Measurements from ENCODE around the gene ANTKMT. TPM values are rescaled to one million over a fixed set of nuclear protein-coding genes. Genes with fewer than 3 reads are reported as not detected.

The ANTKMT gene
- total RNA-seq, 2 donors from 2014 or later = 29.7 to 46.7 TPM

DNA sequence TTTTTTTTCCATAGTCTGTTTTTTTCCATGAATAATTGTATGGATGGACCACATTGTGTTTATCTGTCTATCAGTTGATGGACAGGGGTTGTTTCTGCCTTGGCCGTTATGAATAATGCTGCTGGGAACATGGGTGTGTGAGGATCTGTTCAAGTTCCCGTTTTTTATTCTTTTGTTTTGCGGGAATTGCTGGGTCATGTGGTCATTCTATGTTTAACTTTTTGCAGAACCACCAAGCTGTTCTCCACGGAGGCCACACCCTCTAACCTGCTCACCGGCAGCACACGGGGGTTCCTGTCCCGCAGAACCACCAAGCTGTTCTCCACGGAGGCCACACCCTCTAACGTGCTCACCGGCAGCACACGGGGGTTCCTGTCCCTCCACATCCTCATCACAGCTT is 33.7 kb downstream of the ANTKMT start:
- Histone ChIP-seq H3K27me3 (replicated peaks; ENCODE audit: insufficient read depth) (no peaks in the 10 kb centered on the region), H3K27ac (no peak overlapping the region), H3K36me3 (no peaks in the 10 kb centered on the region), H3K4me3 (no peak overlapping the region), H3K9me3 (no peaks in the 10 kb centered on the region), H3K4me1 (ENCODE audit: control insufficient read depth in 1 of 2, low read depth in 2 of 2) (no peaks in the 10 kb centered on the region)
- TF ChIP-seq, protein P1, sequence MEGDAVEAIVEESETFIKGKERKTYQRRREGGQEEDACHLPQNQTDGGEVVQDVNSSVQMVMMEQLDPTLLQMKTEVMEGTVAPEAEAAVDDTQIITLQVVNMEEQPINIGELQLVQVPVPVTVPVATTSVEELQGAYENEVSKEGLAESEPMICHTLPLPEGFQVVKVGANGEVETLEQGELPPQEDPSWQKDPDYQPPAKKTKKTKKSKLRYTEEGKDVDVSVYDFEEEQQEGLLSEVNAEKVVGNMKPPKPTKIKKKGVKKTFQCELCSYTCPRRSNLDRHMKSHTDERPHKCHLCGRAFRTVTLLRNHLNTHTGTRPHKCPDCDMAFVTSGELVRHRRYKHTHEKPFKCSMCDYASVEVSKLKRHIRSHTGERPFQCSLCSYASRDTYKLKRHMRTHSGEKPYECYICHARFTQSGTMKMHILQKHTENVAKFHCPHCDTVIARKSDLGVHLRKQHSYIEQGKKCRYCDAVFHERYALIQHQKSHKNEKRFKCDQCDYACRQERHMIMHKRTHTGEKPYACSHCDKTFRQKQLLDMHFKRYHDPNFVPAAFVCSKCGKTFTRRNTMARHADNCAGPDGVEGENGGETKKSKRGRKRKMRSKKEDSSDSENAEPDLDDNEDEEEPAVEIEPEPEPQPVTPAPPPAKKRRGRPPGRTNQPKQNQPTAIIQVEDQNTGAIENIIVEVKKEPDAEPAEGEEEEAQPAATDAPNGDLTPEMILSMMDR (IDR thresholded peaks at IDR 0.05) = no peak
- DNase-seq (ENCODE audit: low spot score) = no peak
- no peak for ATAC-seq (ENCODE audit: insufficient number of reproducible peaks, low FRiP score, low read depth)

DNA sequence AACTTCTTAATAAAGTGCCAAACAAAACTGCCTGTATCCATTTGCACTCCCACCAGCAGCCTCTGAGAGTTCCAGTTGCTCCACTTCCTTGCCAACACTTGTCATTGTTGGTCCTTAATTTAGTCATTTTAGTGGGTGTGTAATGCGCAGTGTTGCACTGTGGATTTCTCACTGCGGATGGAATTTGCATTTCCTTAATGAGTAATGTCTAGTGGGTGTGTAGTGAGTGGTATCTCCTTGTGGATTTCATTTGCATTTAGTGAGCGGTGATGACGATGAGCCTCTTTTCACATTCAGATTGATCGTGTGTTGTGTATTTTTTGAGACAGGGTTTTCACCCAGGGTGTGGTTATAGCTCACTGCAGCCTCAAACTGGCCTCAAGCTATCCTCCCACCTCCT is 35.5 kb downstream of the ANTKMT start:
- H3K27ac ChIP-seq = no peak overlapping the region
- no peaks in the 10 kb centered on the region for H3K27me3 ChIP-seq (replicated peaks; ENCODE audit: insufficient read depth)
- ATAC-seq (ENCODE audit: insufficient number of reproducible peaks, low FRiP score, low read depth) (no peak), DNase-seq (ENCODE audit: low spot score) (no peak)
- TF ChIP-seq, protein P1 (IDR thresholded peaks at IDR 0.05) = no peak
- no peaks in the 10 kb centered on the region for H3K9me3 ChIP-seq
- no peaks in the 10 kb centered on the region for H3K36me3 ChIP-seq
- H3K4me1 ChIP-seq (ENCODE audit: control insufficient read depth in 1 of 2, low read depth in 2 of 2) = no peaks in the 10 kb centered on the region
- H3K4me3 ChIP-seq = no peak overlapping the region

DNA sequence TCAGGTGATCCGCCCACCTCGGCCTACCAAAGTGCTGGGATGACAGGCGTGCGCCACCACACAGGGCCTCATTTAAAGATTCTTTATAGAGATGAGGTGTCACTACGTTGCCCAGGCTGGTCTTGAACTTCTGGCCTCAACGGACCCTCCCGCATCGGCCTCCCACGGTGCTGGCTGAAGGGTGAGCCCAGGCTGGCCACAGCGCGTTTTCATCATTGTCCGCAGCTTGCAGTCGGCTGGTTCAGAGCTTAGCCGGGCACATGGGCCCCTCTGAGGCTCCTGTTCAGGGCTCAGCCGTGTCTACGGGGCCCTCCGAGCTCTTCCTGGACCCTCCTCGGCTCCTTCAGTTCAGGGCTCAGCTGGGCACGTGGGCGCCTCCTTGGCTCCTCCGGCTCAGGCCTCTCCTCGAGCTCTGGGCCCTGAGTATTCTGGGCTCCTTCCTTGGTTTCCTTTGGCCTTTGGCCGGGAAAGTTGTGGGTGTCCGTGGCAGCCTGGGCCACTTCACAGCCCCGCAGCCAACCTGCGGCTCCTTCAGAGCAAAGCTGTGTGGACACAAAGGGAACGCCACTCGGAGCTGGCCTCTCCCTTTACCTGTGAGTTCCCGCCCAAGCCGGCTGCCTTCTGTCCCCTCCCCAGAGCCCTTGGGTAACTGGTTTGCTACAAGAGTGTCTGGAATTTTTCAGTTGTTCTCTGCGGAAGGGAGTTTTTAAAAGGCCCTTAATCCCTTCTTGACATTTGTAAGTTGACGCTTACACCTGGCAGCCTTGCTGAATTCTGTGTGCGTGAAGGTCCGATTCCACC is 38.4 kb downstream of the ANTKMT start:
- DNase-seq (ENCODE audit: low spot score) (no peak), ATAC-seq (ENCODE audit: insufficient number of reproducible peaks, low FRiP score, low read depth) (no peak)
- Histone ChIP-seq H3K4me1 (ENCODE audit: control insufficient read depth in 1 of 2, low read depth in 2 of 2) (no peaks in the 10 kb centered on the region), H3K27me3 (replicated peaks; ENCODE audit: insufficient read depth) (no peaks in the 10 kb centered on the region), H3K36me3 (no peaks in the 10 kb centered on the region), H3K4me3 (no peak overlapping the region), H3K9me3 (no peaks in the 10 kb centered on the region), H3K27ac (no peak overlapping the region)
- TF ChIP-seq, protein P1 (IDR thresholded peaks at IDR 0.05) = no peak

DNA sequence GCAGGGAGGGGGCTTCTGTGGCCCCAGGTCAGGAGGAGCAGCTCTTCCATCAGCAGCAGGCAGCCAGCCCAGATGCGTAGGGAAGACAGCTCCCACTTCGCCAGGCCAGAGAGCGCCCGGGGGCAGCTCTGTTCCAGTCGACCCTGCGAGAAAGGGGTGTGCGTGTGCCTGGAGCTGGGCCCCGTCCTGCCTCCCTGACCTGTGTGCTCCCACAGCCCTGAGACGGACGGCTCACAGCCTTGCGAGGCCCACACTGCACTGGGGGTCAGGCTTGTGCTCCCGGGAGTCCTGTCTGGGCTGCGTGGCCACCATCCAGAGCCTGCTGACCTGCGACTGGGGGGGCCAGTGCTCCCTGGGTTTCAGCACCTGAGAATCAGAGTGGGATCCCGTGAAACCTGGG is 39.1 kb downstream of the ANTKMT start:
- Histone ChIP-seq H3K27me3 (replicated peaks; ENCODE audit: insufficient read depth) (no peaks in the 10 kb centered on the region), H3K27ac (no peak overlapping the region), H3K4me3 (no peak overlapping the region), H3K9me3 (no peaks in the 10 kb centered on the region), H3K36me3 (no peaks in the 10 kb centered on the region), H3K4me1 (ENCODE audit: control insufficient read depth in 1 of 2, low read depth in 2 of 2) (no peaks in the 10 kb centered on the region)
- DNase-seq (ENCODE audit: low spot score) = no peak
- ATAC-seq (ENCODE audit: insufficient number of reproducible peaks, low FRiP score, low read depth) = no peak
- TF ChIP-seq, protein P1 (IDR thresholded peaks at IDR 0.05) = no peak

DNA sequence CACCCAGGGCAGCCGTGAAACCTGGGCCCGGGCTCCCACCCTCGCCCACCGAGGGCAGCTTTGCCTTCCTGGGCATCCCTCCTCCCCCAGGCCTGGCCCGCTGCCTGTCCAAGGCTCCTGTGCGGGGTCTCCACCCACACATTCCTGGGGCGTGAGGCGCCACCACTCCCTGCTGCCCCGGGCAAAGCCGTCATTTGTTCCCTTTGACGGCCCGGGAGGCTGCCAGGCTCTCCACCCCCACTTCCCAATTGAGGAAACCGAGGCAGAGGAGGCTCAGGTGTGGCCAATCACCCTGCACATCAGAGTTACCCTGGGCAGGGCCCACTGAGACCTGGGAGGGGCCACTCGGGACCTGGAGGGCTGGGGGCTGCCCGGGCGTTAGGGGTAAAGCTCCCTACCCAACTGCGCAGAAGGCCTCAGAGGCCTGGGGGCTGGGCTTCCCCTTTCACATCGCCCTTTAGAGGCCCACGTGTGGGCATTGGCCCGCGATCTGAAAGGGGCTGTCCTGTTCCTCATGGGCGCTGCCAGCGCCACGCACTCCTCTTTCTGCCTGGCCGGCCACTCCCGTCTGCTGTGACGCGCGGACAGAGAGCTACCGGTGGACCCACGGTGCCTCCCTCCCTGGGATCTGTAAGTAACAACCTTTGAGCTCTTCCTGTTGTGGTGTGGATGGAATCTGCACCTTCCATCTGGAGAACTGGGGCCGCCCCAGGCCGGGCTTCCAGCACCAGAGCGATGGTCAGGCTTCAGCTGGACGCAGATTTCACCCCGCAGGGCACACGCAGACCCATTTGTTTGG is 39.8 kb downstream of the ANTKMT start, which contains the start of gene MSLN:
Gene MSLN (plus strand): TSS at position 190 of the 799 bp plus-strand sequence. CDS start 1,947 bp downstream, outside the sequence.
- no peak for ATAC-seq (ENCODE audit: insufficient number of reproducible peaks, low FRiP score, low read depth)
- Histone ChIP-seq H3K36me3 (no peaks in the 10 kb centered on the region), H3K4me1 (ENCODE audit: control insufficient read depth in 1 of 2, low read depth in 2 of 2) (no peaks in the 10 kb centered on the region), H3K4me3 (no peak within 1 kb of the TSS), H3K9me3 (no peaks in the 10 kb centered on the region), H3K27ac (no peak within 1 kb of the TSS), H3K27me3 (replicated peaks; ENCODE audit: insufficient read depth) (no peaks in the 10 kb centered on the region)
- DNase-seq (ENCODE audit: low spot score) = no peak
- TF ChIP-seq, protein P1 (IDR thresholded peaks at IDR 0.05) = no peak
